B cell (primary cell): ENCODE measurements around the gene NINJ2. TPM values are rescaled to one million over a fixed set of nuclear protein-coding genes. Genes with fewer than 3 reads are reported as not detected.

Experiments used
- ATAC-seq: fragments of 200-7000 bp; cut with Tn5 transposase; one replicate; pipeline ENCODE4 v1.10.0; 2021; ENCODE audit warnings: low read depth, mild to moderate bottlenecking, moderate number of reproducible peaks, moderate library complexity
- CTCF ChIA-PET: fragments of 350-600 bp; sonication (Branson Sonifier 250); formaldehyde crosslinking; loops from one replicate; lab custom pipeline; 2021; ENCODE audit warnings: antibody characterized with exemption, inconsistent platforms; lab: Charles Lee
- POLR2A ChIA-PET: fragments of 350-600 bp; sonication (Branson Sonifier 250); formaldehyde crosslinking; loops from one replicate; lab custom pipeline; 2021; ENCODE audit warnings: antibody characterized with exemption; lab: Charles Lee
- DNase-seq: peaks from one replicate; pipeline ENCODE4 v3.0.0; 2013
- H2AFZ ChIP-seq: 2 replicates; pipeline ENCODE4 v1.6.1; 2012; ENCODE audit warnings: mild to moderate bottlenecking, low read depth, low read length; ENCODE audit not compliant: insufficient read depth, poor library complexity, severe bottlenecking
- H3K27ac ChIP-seq, 2 donors: 1 replicate in 1 of 2; 2 replicates in 1 of 2; pipeline ENCODE4 v1.5.1; 2012 to 2013; ENCODE audit warnings: low read length in 2 of 2, mild to moderate bottlenecking in 2 of 2, moderate library complexity in 1 of 2
- H3K27me3 ChIP-seq, 4 experiments: fragments of 200-600 bp in 1 of 4; sonication (generic) in 1 of 4; replicated peaks in 1 of 4; 1 replicate in 2 of 4; 2 replicates in 2 of 4; pipeline versions ENCODE4 v1.6.1 to v1.7.0; 2013 to 2016; ENCODE audit warnings: low read length in 3 of 4, mild to moderate bottlenecking in 2 of 4, mixed read lengths in 1 of 4, moderate library complexity in 1 of 4; ENCODE audit not compliant: insufficient read depth in 4 of 4, control insufficient read depth in 3 of 4; ENCODE audit errors: control extremely low read depth in 1 of 4
- H3K36me3 ChIP-seq, 2 experiments: replicated peaks in 1 of 2; 1 replicate in 1 of 2; 2 replicates in 1 of 2; pipeline versions ENCODE4 v1.6.1 to v1.7.1; 2013; ENCODE audit warnings: low read length in 1 of 2; ENCODE audit not compliant: insufficient read depth in 2 of 2, control insufficient read depth in 1 of 2; ENCODE audit errors: control extremely low read depth in 1 of 2, extremely low read depth in 1 of 2
- H3K4me1 ChIP-seq, 2 donors: fragments of 200-600 bp in 1 of 2; sonication (generic) in 1 of 2; 1 replicate in 1 of 2; 2 replicates in 1 of 2; pipeline versions ENCODE4 v1.5.1 to v1.6.1; 2013 to 2017; ENCODE audit warnings: low read length in 2 of 2; ENCODE audit not compliant: control insufficient read depth in 2 of 2, insufficient read depth in 2 of 2
- H3K4me2 ChIP-seq: replicated peaks from 2 replicates; pipeline ENCODE3; 2012; ENCODE audit warnings: mild to moderate bottlenecking, low read depth, low read length; ENCODE audit not compliant: poor library complexity, severe bottlenecking
- H3K4me3 ChIP-seq, 5 experiments: fragments of 200-600 bp in 1 of 5; sonication (generic) in 1 of 5; 1 replicate in 3 of 5; 2 replicates in 2 of 5; pipeline versions ENCODE4 v1.5.1 to v1.7.0; 2011 to 2016; ENCODE audit warnings: low read length in 4 of 5, mild to moderate bottlenecking in 4 of 5, low read depth in 2 of 5, control low read depth in 1 of 5, moderate library complexity in 1 of 5; ENCODE audit not compliant: insufficient read depth in 1 of 5; ENCODE audit errors: control extremely low read depth in 1 of 5, extremely low read depth in 1 of 5
- H3K79me2 ChIP-seq: fragments of 200-600 bp; sonication (generic); one replicate; pipeline ENCODE4 v1.6.0; 2016; ENCODE audit warnings: low read length; ENCODE audit not compliant: control insufficient read depth, insufficient read depth
- H3K9ac ChIP-seq: fragments of 200-600 bp; sonication (generic); 2 replicates; pipeline ENCODE4 v1.6.1; 2017; ENCODE audit warnings: mild to moderate bottlenecking, low read length, moderate library complexity
- H3K9me3 ChIP-seq, 3 donors: one replicate each; pipeline versions ENCODE4 v1.6.1 to v1.7.1; 2013; ENCODE audit warnings: low read length in 2 of 3; ENCODE audit not compliant: control insufficient read depth in 2 of 3, insufficient read depth in 1 of 3; ENCODE audit errors: control extremely low read depth in 1 of 3
- H4K20me1 ChIP-seq: 2 replicates; pipeline ENCODE4 v1.6.0; 2012; ENCODE audit warnings: mild to moderate bottlenecking, low read length; ENCODE audit not compliant: insufficient read depth, control insufficient read depth, poor library complexity, severe bottlenecking
- H3K27ac Mint-ChIP-seq: one replicate; pipeline ENCODE4 v1.8.0; 2021; ENCODE audit warnings: mixed read lengths
- H3K27me3 Mint-ChIP-seq: one replicate; pipeline ENCODE4 v1.8.0; 2021; ENCODE audit warnings: mixed read lengths
- H3K4me1 Mint-ChIP-seq: one replicate; pipeline ENCODE4 v1.8.0; 2021; ENCODE audit warnings: mixed read lengths
- H3K4me3 Mint-ChIP-seq: one replicate; pipeline ENCODE4 v1.8.0; 2021; ENCODE audit warnings: mixed read lengths
- H3K9me3 Mint-ChIP-seq: one replicate; pipeline ENCODE4 v1.8.0; 2022; ENCODE audit warnings: mixed read lengths; ENCODE audit not compliant: insufficient read depth
- EZH2 ChIP-seq: IDR thresholded peaks from 2 replicates; pipeline ENCODE4 v1.6.1; 2012; ENCODE audit warnings: borderline replicate concordance, low read depth, mild to moderate bottlenecking, moderate library complexity, low read length; ENCODE audit not compliant: insufficient read depth, poor library complexity, severe bottlenecking
- WGBS: methylation state at CpG from one replicate; pipeline ENCODE4 v1.1.5; 2013; ENCODE audit warnings: missing lambda C conversion rate; ENCODE audit not compliant: insufficient coverage; 5-methylcytosine and 5-hydroxymethylcytosine counted together
- intact Hi-C: fragments of 100-400 bp; cut with micrococcal nuclease; formaldehyde crosslinking; loops from one replicate; pipeline ENCODE4 v1.10.0; 2022
- polyA plus RNA-seq: library from polyadenylated mRNA; depleted of rRNA; stranded (reverse); fragments of >200 nt; gene quantifications from 2 replicates; pipeline ENCODE4 v1.2.3, GENCODE V29; 2012
- total RNA-seq, 2 donors: library from RNA; stranded (reverse); fragments of 120-200 nt in 1 of 2; gene quantifications; 1 replicate in 1 of 2; 2 replicates in 1 of 2; pipeline versions ENCODE4 v1.2.3 to v1.2.4, GENCODE V29; 2013 to 2022
- TF ChIP-seq, protein P1 (sequence below): fragments of 200-600 bp; IDR thresholded peaks from one replicate; pipeline ENCODE4 v1.8.0; 2022; ENCODE audit warnings: antibody characterized with exemption, mild to moderate bottlenecking

Gene NINJ2
- total and polyA plus RNA-seq, 2 donors (not counting 1 experiment from before 2014, with no cell fraction given): 2.9 to 10.2 TPM

GRCh38 chr12:569091-569676, 94.1 kb downstream of the NINJ2 start:
- no peaks in the 10 kb centered on the region for H3K27me3 Mint-ChIP-seq
- intact Hi-C loops: loop anchor here (1.0 to 5.0 kb wide), 4 partner anchors 245 to 1014 kb away; partner anchors contain the start of gene RAD52
- TF ChIP-seq, protein P1, sequence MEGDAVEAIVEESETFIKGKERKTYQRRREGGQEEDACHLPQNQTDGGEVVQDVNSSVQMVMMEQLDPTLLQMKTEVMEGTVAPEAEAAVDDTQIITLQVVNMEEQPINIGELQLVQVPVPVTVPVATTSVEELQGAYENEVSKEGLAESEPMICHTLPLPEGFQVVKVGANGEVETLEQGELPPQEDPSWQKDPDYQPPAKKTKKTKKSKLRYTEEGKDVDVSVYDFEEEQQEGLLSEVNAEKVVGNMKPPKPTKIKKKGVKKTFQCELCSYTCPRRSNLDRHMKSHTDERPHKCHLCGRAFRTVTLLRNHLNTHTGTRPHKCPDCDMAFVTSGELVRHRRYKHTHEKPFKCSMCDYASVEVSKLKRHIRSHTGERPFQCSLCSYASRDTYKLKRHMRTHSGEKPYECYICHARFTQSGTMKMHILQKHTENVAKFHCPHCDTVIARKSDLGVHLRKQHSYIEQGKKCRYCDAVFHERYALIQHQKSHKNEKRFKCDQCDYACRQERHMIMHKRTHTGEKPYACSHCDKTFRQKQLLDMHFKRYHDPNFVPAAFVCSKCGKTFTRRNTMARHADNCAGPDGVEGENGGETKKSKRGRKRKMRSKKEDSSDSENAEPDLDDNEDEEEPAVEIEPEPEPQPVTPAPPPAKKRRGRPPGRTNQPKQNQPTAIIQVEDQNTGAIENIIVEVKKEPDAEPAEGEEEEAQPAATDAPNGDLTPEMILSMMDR: no peak
- no peak for TF ChIP-seq EZH2
- no peak overlapping the region for H3K9ac ChIP-seq
- H3K4me2 ChIP-seq: peak overlapping the region; percentile 90
- no peaks in the 10 kb centered on the region for H3K79me2 ChIP-seq
- H4K20me1 ChIP-seq: no peaks in the 10 kb centered on the region
- H3K4me3 ChIP-seq: peak overlapping the region in 1 of 5 experiments; percentile 72
- peak overlapping the region; percentile 91 for H3K4me3 Mint-ChIP-seq
- no peaks in the 10 kb centered on the region for H3K27me3 ChIP-seq
- H3K9me3 Mint-ChIP-seq: no peaks in the 10 kb centered on the region
- peaks cover 7% of the 10 kb centered on the region for H3K4me1 Mint-ChIP-seq
- no peak for ATAC-seq
- no peaks in the 10 kb centered on the region for H3K36me3 ChIP-seq
- CTCF ChIA-PET: interaction anchor here (0.9 to 5.7 kb wide), 20 partner anchors 10 to 1046 kb away, joined by 3 to 71 read pairs (median 4); partner anchors contain the start of genes RAD52 and WNK1
- H3K4me1 ChIP-seq: peaks cover 5 to 19% of the 10 kb centered on the region in 2 donors
- no peak overlapping the region for H3K27ac Mint-ChIP-seq
- peak overlapping the region; percentile 71 for H2AFZ ChIP-seq
- H3K27ac ChIP-seq: no peak overlapping the region
- POLR2A ChIA-PET: no interaction called here
- no peaks in the 10 kb centered on the region for H3K9me3 ChIP-seq
- WGBS: 100% methylated on average over 5 of the region's 6 CpGs
- DNase-seq: no peak

DNA sequence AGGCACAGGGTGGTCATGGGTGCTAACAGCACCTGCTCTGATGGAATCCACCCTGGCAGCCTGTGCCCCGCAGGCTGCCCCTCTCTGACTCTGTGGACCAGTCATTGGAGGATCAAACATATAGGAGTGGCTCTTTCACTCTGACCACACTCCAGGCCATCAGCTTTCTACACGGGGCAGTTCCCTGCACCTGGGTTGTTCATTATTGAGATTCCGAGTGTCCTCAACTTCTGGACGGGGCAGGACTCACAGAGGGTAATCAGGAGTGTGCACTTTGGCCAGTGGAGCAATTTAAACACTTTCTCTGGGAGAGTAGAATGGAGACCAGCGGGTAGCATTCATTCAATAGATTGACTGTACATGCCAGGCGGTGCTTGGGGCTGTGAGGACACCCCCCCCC, 94.8 kb downstream of the NINJ2 start:
- no peak overlapping the region for H3K27ac Mint-ChIP-seq

More for the DNA sequence above, 94.8 kb downstream of the NINJ2 start:
- no peak overlapping the region for H3K4me3 Mint-ChIP-seq
- H3K79me2 ChIP-seq: no peaks in the 10 kb centered on the region
- no peak overlapping the region for H3K9ac ChIP-seq
- POLR2A ChIA-PET: no interaction called here
- no peaks in the 10 kb centered on the region for H3K27me3 ChIP-seq
- intact Hi-C loops: loop anchor here (5.0 kb wide), 1 partner anchor 524 kb away; no protein-coding TSS in a partner anchor
- CTCF ChIA-PET: interaction anchor here (0.7 to 5.7 kb wide), 5 partner anchors 183 to 1047 kb away, joined by 3 to 71 read pairs (median 4); no protein-coding TSS in a partner anchor
- H3K27ac ChIP-seq: no peak overlapping the region
- no peak overlapping the region for H3K4me3 ChIP-seq
- H3K9me3 ChIP-seq: no peaks in the 10 kb centered on the region
- H3K4me1 ChIP-seq: peaks cover 12 to 26% of the 10 kb centered on the region in 2 donors
- no peak overlapping the region for H3K4me2 ChIP-seq
- WGBS: 97% methylated on average over 6 of the region's 6 CpGs
- no peaks in the 10 kb centered on the region for H3K9me3 Mint-ChIP-seq
- DNase-seq (no peak), ATAC-seq (no peak)
- peaks cover 14% of the 10 kb centered on the region for H3K4me1 Mint-ChIP-seq
- H4K20me1 ChIP-seq: no peaks in the 10 kb centered on the region
- no peak overlapping the region for H2AFZ ChIP-seq
- no peaks in the 10 kb centered on the region for H3K27me3 Mint-ChIP-seq
- no peak for TF ChIP-seq EZH2
- TF ChIP-seq, protein P1: no peak
- H3K36me3 ChIP-seq: no peaks in the 10 kb centered on the region
